DMS153 treated with DMSO at 0.1 percent for 48 hours (cell line): ENCODE measurements around the gene JPH4.

Source experiments
- DNase-seq: peaks from one replicate; lab custom pipeline; 2025; ENCODE audit not compliant: unreplicated experiment; lab: John Stamatoyannopoulos, UW

JPH4 gene

GRCh38 chr14:23580152-23580926 is 1.7 kb upstream of the JPH4 start:
- DNase-seq = no peak

GRCh38 chr14:23579739-23580138 is 1.1 kb upstream of the JPH4 start:
- DNase-seq = no peak

DNA sequence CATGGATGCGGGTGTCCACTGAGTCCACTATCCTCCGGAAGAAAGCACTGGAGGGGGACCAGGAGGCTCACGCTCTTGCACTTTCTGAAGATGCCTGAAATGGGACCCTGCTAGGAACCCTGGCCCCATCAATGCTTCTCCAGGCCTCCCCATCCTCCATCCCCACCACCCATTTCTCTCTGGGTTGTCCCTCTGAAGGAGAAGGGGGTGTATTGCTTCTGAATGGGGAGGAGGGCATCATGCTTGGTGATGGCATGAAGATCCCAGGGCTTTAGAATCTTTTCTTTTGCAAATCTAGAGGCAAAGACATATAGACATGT is 681 bp upstream of the JPH4 start:
- no peak for DNase-seq

- DNase-seq = no peak
Measured at GRCh38 chr14:23577710-23578392, 739 bp downstream of the JPH4 start.

DNA sequence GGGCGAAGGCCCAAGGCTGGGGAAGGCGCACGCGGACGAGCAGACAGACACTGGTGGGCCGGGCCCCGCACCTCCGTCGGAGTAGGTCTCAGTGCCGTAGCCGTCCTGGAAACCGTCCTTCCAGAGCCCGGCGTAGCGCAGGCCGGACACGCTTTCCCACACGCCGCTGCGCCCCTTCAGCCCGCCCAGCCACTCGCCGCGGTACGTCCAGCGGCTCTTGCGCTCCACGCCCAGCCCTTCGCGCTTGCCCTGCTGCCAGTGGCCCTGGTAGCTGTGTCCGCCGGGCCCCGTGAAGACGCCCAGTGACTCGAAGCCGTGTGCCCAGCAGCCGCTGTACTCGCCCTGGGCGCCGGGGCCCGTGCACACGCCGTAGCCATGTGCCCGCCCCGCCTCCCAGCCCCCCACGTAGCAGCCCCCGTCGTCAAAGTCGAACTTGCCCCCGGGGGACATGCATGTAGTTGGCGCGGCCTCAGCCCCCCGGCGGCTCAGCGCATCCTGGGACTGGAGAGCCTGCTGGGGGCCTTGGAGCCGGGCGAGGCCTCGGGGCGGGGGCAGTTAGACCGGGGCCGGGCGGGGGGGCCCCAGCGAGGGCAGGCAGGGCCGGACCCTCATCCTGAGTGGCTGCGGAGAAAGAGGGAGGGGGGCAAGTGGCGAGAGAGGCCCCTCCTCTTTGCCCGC is 1.4 kb downstream of the JPH4 start:
- DNase-seq = no peak

GRCh38 chr14:23573384-23574015 is 5.1 kb downstream of the JPH4 start:
- DNase-seq = peak; percentile 36

DNA sequence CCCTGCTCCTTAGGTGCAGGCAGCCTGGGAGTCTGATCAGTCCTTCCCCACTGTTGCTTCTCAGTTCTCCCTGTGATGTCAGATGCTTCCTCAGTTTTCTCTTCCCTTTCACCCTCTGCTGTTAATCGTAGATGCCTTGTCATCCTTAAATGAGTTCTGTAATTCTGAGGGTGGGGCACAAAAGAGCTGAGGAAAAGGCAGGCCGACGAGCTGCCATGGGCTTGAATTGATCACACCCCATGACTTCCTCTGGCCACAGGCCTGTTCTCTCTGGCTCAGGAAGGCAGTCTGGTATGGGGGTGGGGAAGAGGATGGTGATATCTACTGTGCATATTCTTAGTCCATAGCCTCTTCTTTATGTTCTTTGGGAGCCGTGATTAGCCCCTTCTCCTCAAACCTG is 5.8 kb downstream of the JPH4 start:
- no peak for DNase-seq

DNA sequence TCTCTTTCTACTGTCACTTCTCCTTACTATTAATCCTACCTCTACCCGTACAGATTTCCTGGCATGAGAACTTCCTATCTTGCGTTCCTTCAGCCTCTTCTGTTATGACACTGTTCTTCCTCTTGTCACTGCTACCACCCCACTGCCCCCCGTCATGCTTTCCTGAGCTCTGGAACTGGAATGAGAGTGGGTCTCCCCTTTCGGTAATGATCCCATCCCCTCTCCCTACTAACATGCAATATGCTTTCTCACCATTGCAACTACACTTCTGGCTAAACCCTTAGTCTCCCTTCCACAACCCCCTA is 6.1 kb downstream of the JPH4 start:
- DNase-seq = no peak

DNA sequence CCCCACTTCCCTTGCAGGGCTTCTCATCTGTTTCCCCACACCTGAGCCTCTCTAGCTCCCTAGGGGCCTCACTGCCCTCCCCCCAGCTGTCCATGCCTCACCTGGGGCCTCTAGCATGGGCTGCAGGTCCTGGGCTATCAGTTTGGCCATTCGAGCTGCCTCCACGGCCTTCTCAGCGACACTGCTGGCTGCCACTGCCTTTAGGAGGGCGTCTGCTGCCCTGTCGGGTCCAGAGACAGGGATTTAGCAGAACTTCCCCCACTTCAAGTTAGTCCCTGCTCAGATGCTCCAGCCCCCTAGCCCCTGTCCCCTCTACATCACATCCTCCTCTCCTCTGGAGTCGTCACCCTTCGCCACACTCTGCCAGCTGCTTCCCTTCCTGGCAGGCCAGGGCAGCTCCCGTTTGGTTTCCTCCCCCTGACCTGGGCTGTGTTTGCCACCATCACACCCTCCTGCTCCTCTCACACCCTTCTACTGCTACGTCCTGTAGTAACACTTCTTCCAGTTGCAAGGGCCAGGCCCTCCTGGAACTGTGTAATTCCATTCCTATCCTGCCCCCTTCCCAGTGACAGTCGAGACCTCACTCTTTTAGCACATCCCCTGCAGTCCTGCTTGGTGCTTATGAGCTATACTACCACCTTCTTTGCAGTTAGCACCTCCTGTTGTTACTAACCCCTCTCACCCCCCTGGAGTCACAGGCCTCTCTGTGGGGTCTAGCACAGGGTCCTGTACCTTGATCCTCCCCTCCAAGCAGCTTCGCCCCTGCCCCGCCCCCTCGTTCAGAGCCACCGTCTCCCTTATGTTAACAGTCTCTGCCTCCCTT is 6.7 kb downstream of the JPH4 start:
- DNase-seq = no peak

DNA sequence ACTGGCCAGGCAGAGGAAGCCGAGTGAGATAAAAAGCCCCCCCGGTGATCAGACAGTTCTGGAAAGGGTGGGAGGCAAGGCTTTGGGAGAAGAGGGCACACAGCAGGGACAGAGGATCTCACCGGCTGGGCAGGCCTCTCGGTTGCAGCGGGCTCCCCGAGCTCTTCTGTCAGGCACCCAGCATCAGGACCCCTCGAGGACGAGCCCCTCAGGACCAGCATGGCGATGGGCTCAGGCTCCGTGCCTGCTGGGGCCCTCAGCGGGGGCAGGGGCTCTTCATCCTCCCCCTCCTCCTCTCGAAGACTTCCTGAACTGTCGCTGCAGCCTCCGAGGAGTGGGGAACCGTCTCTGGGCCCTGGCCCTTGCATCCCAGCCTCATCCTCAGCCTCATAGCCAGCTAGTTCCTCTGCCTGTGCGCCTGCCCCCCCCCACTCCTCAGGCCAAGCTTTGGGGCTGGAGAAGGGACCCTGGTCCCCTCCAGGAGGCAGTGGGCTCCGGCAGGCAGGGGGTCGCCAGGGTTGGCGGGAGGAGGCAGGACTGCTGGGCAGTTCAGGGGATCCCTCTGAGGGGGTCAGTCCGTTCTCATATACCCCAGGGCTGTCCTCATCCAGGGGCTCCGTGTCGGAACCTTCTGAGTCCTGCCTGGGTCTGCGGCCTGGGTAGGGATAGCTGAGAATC is 7.6 kb downstream of the JPH4 start:
- no peak for DNase-seq

DNA sequence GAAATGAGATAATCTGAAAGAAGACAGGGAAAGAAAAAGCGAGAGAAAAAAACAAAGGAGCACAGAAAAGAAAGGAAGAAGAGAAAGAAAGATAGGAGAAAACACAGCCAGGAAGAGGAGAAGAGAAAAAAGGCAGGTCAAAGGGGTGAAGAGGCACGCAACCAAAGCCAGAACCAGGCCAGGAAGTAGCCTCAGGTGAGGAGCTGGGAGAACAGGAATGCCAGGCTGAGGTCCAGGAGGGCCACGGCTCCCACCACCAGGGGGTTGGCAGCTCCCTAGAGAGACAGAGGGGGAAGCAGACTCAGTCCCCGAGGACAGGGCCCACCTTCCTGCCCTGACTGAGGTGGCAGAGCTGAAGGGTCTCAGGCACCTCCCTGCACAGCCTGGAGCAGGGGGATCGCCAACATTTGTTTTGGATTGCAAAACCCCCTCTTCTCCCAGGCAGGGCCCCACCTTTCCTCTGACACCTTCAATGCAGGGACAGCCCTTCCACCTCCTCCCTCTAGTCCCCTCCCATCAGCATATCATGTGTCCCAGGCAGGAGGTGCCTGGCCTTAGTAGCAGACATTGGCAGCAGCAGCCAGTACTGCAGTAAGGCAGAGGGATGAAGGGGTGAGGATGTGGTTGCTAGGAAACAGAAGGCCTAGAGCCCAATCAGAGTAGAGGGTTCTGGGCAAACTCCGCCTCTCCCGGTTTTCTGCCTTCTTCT is 9.0 kb downstream of the JPH4 start:
- DNase-seq = no peak

- no peak for DNase-seq
Measured at GRCh38 chr14:23568600-23569331, 9.8 kb downstream of the JPH4 start.

DNA sequence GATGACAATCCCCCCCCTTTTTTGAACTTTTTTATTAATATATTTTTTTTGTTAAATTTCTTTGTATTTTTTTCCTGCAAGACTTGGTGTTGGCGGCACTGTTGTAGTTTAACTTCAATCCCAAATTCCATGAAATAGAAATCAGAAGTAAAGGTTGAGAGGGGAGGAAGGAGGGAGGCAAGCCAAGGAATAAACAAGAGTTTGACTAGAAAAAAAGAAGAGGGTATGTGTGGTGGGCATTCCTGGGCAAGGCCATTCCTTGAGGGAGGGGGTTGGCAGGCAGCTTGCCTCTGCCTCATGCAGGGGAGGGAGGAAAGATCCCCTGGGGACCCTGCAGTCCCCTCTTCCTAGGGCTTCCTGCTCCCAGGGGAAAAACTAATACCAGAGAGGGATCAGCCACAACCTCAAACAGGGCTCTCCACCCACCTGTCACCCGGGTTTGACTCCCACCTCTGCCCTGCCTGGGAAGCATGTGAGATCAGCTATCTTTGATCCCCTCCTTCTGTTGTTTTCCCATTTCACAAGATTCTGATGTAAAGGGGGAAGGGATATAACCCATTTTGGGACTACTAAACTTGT is 10.5 kb downstream of the JPH4 start:
- DNase-seq = no peak

- DNase-seq = peak; percentile 75
Measured at GRCh38 chr14:23567186-23568020, 11.2 kb downstream of the JPH4 start, which contains the start of gene AP1G2. TSS of gene AP1G2 (minus strand) at chr14:23567791. CDS start at chr14:23567314, 477 bp downstream.

- DNase-seq = no peak
Measured at GRCh38 chr14:23566778-23567185, 11.8 kb downstream of the JPH4 start.

- DNase-seq = no peak
Measured at GRCh38 chr14:23566112-23566777, 12.3 kb downstream of the JPH4 start.

GRCh38 chr14:23565626-23566025 is 13.0 kb downstream of the JPH4 start:
- DNase-seq = no peak
